Measurements from ENCODE around the gene CHAF1A. TPM values are rescaled to one million over a fixed set of nuclear protein-coding genes. Genes with fewer than 3 reads are reported as not detected.

The CHAF1A gene
- total RNA-seq, 4 donors from 2014 or later: 8.5 to 28.9 (median 11.1) TPM

DNA sequence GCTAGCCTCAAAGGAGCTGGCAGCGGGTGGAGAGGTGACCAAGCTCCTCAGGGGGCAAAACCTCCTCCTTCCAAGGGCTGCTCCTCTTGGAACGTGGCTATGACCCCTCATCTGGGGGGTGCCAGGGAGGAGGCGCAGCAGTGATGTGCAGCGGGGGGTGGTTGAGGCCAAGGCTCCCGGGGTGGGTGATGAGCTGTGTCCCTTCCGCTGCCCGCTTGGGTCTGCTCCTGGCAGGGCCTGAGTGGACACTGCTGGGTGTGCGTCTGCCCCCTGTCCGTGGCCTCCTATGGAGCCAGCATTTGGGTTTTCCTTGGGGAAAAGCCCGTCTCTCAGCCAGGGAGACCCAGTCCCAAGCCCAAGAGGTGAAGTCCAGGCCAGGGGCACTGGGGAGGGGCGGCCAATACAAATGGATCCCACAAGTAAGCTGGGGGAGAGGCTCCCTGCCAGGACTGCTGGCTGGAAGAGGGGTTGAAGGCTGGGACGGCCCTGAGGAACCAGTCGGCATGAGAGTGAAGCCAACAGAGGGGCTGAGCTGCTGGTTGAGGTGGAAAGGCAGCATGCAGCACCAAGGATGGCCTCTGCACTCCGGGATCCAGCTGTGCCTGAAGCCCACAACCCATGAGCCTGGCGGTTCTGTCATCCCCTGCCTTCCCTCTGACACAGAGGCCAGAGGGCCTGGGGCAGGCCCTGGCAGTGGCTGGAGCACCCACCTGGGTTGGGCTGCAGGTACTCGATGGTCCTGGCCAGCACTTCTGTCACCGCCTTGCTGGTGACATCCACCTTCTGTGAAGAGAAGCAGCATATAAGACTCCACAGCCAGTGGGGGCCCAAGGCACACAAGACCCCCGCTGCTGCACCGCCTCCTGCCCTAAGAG is 36.4 kb upstream of the CHAF1A start:
- intact Hi-C loops (cut with DNase I; ENCODE audit: low total_unique reads): no loop called here
- Histone ChIP-seq H3K36me3 (peaks cover 0 to 3% (median 0%) of the 10 kb centered on the region in 4 donors), H3K9me3 (no peaks in the 10 kb centered on the region), H3K27me3 (no peaks in the 10 kb centered on the region), H3K4me1 (peaks cover 24 to 37% (median 28%) of the 10 kb centered on the region in 4 donors), H3K27ac (no peak overlapping the region), H3K4me3 (no peak overlapping the region)
- no peak for DNase-seq
- in situ Hi-C loops (cut with MboI; ENCODE audit: low pct_ligation_motif_present in 1 of 4, low pct_unique_long_range_greater_than_20kb in 1 of 4, low sequenced_read_pairs in 3 of 4): loop anchor here in 1 of 4 donors (25.0 kb wide), 1 partner anchor 104 kb away; no protein-coding TSS in a partner anchor
- 91% methylated on average over 17 of the region's 19 CpGs; no CpG with 5 or more reads in 1 of the 2 donors for WGBS, 2 donors (ENCODE audit: low coverage in 1 of 2)
- TF ChIP-seq, protein P1, sequence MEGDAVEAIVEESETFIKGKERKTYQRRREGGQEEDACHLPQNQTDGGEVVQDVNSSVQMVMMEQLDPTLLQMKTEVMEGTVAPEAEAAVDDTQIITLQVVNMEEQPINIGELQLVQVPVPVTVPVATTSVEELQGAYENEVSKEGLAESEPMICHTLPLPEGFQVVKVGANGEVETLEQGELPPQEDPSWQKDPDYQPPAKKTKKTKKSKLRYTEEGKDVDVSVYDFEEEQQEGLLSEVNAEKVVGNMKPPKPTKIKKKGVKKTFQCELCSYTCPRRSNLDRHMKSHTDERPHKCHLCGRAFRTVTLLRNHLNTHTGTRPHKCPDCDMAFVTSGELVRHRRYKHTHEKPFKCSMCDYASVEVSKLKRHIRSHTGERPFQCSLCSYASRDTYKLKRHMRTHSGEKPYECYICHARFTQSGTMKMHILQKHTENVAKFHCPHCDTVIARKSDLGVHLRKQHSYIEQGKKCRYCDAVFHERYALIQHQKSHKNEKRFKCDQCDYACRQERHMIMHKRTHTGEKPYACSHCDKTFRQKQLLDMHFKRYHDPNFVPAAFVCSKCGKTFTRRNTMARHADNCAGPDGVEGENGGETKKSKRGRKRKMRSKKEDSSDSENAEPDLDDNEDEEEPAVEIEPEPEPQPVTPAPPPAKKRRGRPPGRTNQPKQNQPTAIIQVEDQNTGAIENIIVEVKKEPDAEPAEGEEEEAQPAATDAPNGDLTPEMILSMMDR (IDR thresholded peaks at IDR 0.05): no peak
- TF ChIP-seq EP300 (IDR thresholded peaks at IDR 0.05; ENCODE audit: low read depth) (no peak), POLR2AphosphoS5 (IDR thresholded peaks at IDR 0.05) (no peak), POLR2A (IDR thresholded peaks at IDR 0.05) (no peak)

DNA sequence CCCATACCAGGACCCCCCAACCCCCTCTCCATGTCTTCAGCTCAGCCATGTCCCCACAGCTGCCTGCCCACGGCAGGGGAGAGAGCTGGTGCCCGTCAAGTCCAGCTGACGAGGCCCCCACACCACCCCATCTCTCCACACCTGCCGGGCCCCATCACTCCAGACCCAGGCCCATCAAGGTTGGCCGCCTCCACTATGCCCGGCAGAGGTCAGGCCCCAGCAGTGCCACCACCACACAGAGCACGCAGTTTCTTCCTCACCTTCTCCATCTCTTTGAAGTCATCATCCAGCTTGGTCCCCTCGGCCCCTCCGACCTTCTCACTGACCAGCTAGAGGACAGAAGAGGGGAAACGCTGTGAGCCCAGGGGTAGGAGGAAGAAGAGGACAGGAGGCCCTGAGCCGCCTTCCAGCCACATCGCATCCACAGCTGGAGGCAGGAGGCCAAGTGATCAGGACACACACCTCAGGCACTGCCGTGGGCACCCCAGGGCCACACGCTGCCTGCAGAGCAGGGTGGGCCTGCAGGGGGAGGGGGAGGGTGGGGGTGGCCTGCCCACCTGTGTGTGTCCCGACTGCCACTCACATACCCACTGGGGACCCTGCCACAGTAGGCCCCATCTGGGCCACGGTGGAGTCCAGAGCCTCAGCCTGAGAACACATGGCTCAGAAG is 35.6 kb upstream of the CHAF1A start:
- Histone ChIP-seq H3K27ac (no peak overlapping the region), H3K27me3 (no peaks in the 10 kb centered on the region), H3K36me3 (peaks cover 0 to 3% (median 0%) of the 10 kb centered on the region in 4 donors), H3K4me1 (peaks cover 24 to 37% (median 28%) of the 10 kb centered on the region in 4 donors), H3K4me3 (no peak overlapping the region), H3K9me3 (no peaks in the 10 kb centered on the region)
- DNase-seq: no peak
- TF ChIP-seq POLR2AphosphoS5 (IDR thresholded peaks at IDR 0.05): no peak
- TF ChIP-seq EP300 (IDR thresholded peaks at IDR 0.05; ENCODE audit: low read depth): no peak
- TF ChIP-seq POLR2A (IDR thresholded peaks at IDR 0.05): no peak
- TF ChIP-seq, protein P1 (IDR thresholded peaks at IDR 0.05): no peak
- in situ Hi-C loops (cut with MboI; ENCODE audit: low pct_ligation_motif_present in 1 of 4, low pct_unique_long_range_greater_than_20kb in 1 of 4, low sequenced_read_pairs in 3 of 4) (loop anchor here in 1 of 4 donors (25.0 kb wide), 1 partner anchor 104 kb away; no protein-coding TSS in a partner anchor), intact Hi-C loops (cut with DNase I; ENCODE audit: low total_unique reads) (no loop called here)
- WGBS, 2 donors (ENCODE audit: low coverage in 1 of 2): 94% methylated on average over 12 of the region's 16 CpGs; no CpG with 5 or more reads in 1 of the 2 donors

DNA sequence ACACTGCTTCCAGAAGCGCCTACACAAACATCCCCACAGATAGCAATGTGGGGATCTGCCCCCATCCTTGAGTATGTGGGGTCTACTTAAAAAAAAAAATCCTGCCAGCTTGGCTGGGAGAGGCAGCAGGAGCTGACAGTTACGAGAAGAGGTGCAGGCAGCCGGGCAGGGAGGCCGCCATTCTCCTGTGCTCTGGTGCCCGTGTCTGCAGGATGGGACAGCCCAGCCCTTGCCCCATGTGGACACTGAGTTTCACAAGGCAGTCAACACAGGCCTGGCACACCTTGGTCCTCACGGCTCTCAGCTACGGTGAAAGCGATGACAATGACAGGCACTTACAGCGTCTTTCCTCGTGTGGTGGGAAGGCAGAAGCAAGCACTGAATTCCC is 35.1 kb upstream of the CHAF1A start:
- WGBS, 2 donors (ENCODE audit: low coverage in 1 of 2): 85% methylated on average over 10 of the region's 10 CpGs; no CpG with 5 or more reads in 1 of the 2 donors
- Histone ChIP-seq H3K4me3 (no peak overlapping the region), H3K36me3 (peaks cover 0 to 3% (median 0%) of the 10 kb centered on the region in 4 donors), H3K27me3 (no peaks in the 10 kb centered on the region), H3K9me3 (no peaks in the 10 kb centered on the region), H3K27ac (no peak overlapping the region), H3K4me1 (peaks cover 24 to 37% (median 29%) of the 10 kb centered on the region in 4 donors)
- intact Hi-C loops (cut with DNase I; ENCODE audit: low total_unique reads): no loop called here
- TF ChIP-seq, protein P1 (IDR thresholded peaks at IDR 0.05): no peak
- TF ChIP-seq EP300 (IDR thresholded peaks at IDR 0.05; ENCODE audit: low read depth): no peak
- no peak for TF ChIP-seq POLR2AphosphoS5 (IDR thresholded peaks at IDR 0.05)
- TF ChIP-seq POLR2A (IDR thresholded peaks at IDR 0.05): no peak
- DNase-seq: no peak
- in situ Hi-C loops (cut with MboI; ENCODE audit: low pct_ligation_motif_present in 1 of 4, low pct_unique_long_range_greater_than_20kb in 1 of 4, low sequenced_read_pairs in 3 of 4): loop anchor here in 1 of 4 donors (25.0 kb wide), 1 partner anchor 105 kb away; no protein-coding TSS in a partner anchor

DNA sequence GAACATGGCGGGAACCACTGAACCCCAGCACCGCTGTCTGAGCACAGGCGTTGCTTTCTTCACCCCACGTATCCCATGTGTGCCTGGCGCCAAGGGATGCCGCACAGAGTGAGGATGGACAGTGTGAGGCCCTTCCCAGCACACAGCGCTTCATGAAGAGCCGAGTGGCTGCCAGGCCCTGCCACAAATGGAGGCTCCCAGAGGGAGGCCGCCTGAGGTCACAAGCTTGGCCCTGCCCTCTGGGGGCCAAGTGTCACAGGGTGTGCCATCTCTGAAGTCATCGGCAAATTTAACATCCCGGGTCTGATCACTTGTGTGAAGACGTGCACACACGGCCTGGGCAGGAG is 34.7 kb upstream of the CHAF1A start:
- peaks cover 0 to 3% (median 0%) of the 10 kb centered on the region in 4 donors for H3K36me3 ChIP-seq
- in situ Hi-C loops (cut with MboI; ENCODE audit: low pct_ligation_motif_present in 1 of 4, low pct_unique_long_range_greater_than_20kb in 1 of 4, low sequenced_read_pairs in 3 of 4): loop anchor here in 1 of 4 donors (25.0 kb wide), 1 partner anchor 105 kb away; no protein-coding TSS in a partner anchor

More for the DNA sequence above, 34.7 kb upstream of the CHAF1A start:
- intact Hi-C loops (cut with DNase I; ENCODE audit: low total_unique reads): no loop called here
- no peak for DNase-seq
- Histone ChIP-seq H3K4me3 (no peak overlapping the region), H3K4me1 (peaks cover 24 to 41% (median 33%) of the 10 kb centered on the region in 4 donors), H3K9me3 (no peaks in the 10 kb centered on the region), H3K27ac (peak overlapping the region in 1 of 4 donors; percentile 81), H3K27me3 (no peaks in the 10 kb centered on the region)
- WGBS, 2 donors (ENCODE audit: low coverage in 1 of 2): 82% methylated on average over 13 of the region's 13 CpGs; no CpG with 5 or more reads in 1 of the 2 donors
- TF ChIP-seq EP300 (IDR thresholded peaks at IDR 0.05; ENCODE audit: low read depth) (no peak), POLR2A (IDR thresholded peaks at IDR 0.05) (no peak), POLR2AphosphoS5 (IDR thresholded peaks at IDR 0.05) (peak in 1 of 3 donors; percentile 21)
- TF ChIP-seq, protein P1 (IDR thresholded peaks at IDR 0.05): no peak
